ENCODE results near the gene AKAP6. TPM values are rescaled to one million over a fixed set of nuclear protein-coding genes. Genes with fewer than 3 reads are reported as not detected.

AKAP6 gene
- total RNA-seq, 2 experiments from 2014 or later, result 1.2 to 1.4 TPM

GRCh38 chr14:32339188-32339587, 10.1 kb downstream of the AKAP6 start:
- no peak for TF ChIP-seq CTCF (IDR thresholded peaks at IDR 0.05)
- Mint-ChIP-seq H3K36me3 (ENCODE audit: low read depth) (no peaks in the 10 kb centered on the region), H3K27me3 (peaks cover 2% of the 10 kb centered on the region), H3K4me3 (no peak overlapping the region), H3K27ac (no peak overlapping the region), H3K9me3 (no peaks in the 10 kb centered on the region), H3K4me1 (ENCODE audit: low read depth) (no peaks in the 10 kb centered on the region)
- DNase-seq, result no peak
- CTCF ChIA-PET, result interaction anchor here (1.0 kb wide), 1 partner anchor 11 kb away, joined by 3 read pairs; no protein-coding TSS in a partner anchor
- no peak for ATAC-seq
- intact Hi-C loops (cut with micrococcal nuclease), result no loop called here
- POLR2A ChIA-PET, result no interaction called here

- H3K36me3 Mint-ChIP-seq (ENCODE audit: low read depth), result no peaks in the 10 kb centered on the region
- H3K27ac Mint-ChIP-seq, result no peak overlapping the region
- H3K4me3 Mint-ChIP-seq, result no peak overlapping the region
- ChIA-PET POLR2A (no interaction called here), CTCF (no interaction called here)
- no peaks in the 10 kb centered on the region for H3K9me3 Mint-ChIP-seq
- no peak for TF ChIP-seq CTCF (IDR thresholded peaks at IDR 0.05)
- DNase-seq, result no peak
- H3K4me1 Mint-ChIP-seq (ENCODE audit: low read depth), result no peaks in the 10 kb centered on the region
- peaks cover 2% of the 10 kb centered on the region for H3K27me3 Mint-ChIP-seq
- ATAC-seq, result no peak
- intact Hi-C loops (cut with micrococcal nuclease), result no loop called here
Measured at GRCh38 chr14:32341947-32342846, 13.1 kb downstream of the AKAP6 start.

- Mint-ChIP-seq H3K27me3 (peaks cover 2% of the 10 kb centered on the region), H3K4me1 (ENCODE audit: low read depth) (no peaks in the 10 kb centered on the region), H3K36me3 (ENCODE audit: low read depth) (no peaks in the 10 kb centered on the region), H3K9me3 (no peaks in the 10 kb centered on the region), H3K27ac (no peak overlapping the region), H3K4me3 (no peak overlapping the region)
- no peak for TF ChIP-seq CTCF (IDR thresholded peaks at IDR 0.05)
- CTCF ChIA-PET, result no interaction called here
- DNase-seq, result no peak
- intact Hi-C loops (cut with micrococcal nuclease), result no loop called here
- ATAC-seq, result no peak
- POLR2A ChIA-PET, result interaction anchor here (1.1 kb wide), 1 partner anchor 12 kb away, joined by 3 read pairs; no protein-coding TSS in a partner anchor
Measured at GRCh38 chr14:32342847-32343194, 13.7 kb downstream of the AKAP6 start.

DNA sequence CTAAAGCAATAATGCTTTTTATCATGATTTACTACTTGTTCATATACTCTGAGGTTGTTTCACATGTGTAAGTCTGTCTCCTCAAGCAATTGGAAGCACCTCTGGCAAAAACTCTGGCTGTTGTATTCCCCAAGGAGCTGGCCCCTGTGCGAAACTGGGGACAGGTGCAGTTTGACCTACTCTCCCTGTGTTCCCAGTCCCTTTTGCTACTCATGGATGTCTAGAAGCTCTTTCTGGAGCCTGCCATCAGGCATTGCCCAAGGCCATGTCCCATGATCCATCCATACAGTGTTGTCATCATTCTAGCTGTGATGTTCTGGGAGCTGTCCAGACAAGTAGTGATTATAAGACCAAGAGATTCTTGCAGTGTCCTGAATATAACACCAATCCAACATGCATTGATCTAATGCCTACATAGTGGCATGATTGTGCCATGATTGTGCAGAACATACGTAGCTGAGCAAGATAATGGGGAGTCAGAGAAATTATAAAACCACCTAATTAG, 14.9 kb downstream of the AKAP6 start:
- ChIA-PET POLR2A (interaction anchor here (1.1 kb wide), 1 partner anchor 13 kb away, joined by 3 read pairs; no protein-coding TSS in a partner anchor), CTCF (no interaction called here)
- Mint-ChIP-seq H3K4me1 (ENCODE audit: low read depth) (no peaks in the 10 kb centered on the region), H3K36me3 (ENCODE audit: low read depth) (no peaks in the 10 kb centered on the region), H3K27me3 (peaks cover 2% of the 10 kb centered on the region), H3K9me3 (no peaks in the 10 kb centered on the region), H3K4me3 (no peak overlapping the region), H3K27ac (no peak overlapping the region)
- ATAC-seq, result no peak
- no peak for TF ChIP-seq CTCF (IDR thresholded peaks at IDR 0.05)
- no peak for DNase-seq
- intact Hi-C loops (cut with micrococcal nuclease), result no loop called here

DNA sequence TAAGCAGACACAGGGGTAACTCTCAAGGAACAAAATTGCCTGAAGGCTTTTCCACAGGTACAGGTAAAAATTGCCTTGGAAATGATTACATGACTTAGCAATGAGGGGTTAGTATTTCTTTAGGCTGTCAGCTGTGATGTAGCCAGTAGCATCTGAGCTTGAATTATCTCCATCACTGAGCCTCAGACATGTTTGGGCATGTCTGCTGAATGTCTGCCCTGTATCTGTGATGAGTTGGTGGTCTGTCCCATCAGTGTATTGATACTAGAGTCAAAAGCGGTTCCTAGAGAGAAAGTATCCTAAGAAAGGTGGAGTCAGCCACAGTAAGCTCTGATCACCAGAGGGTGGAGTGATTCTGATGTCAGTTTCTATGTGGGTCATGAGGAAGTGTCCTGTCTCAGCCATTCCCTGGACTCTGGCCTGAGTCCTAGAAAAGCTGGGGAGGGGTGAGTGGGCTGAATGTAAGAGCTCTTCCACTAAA, 16.3 kb downstream of the AKAP6 start:
- H3K27ac Mint-ChIP-seq, result no peak overlapping the region
- intact Hi-C loops (cut with micrococcal nuclease), result no loop called here
- POLR2A ChIA-PET, result no interaction called here
- H3K4me1 Mint-ChIP-seq (ENCODE audit: low read depth), result no peaks in the 10 kb centered on the region
- H3K9me3 Mint-ChIP-seq, result no peaks in the 10 kb centered on the region
- no peak for TF ChIP-seq CTCF (IDR thresholded peaks at IDR 0.05)
- DNase-seq (no peak), ATAC-seq (no peak)
- no peaks in the 10 kb centered on the region for H3K36me3 Mint-ChIP-seq (ENCODE audit: low read depth)
- no peak overlapping the region for H3K4me3 Mint-ChIP-seq
- H3K27me3 Mint-ChIP-seq, result no peaks in the 10 kb centered on the region
- CTCF ChIA-PET, result no interaction called here
